Measurements from ENCODE around the gene DNASE1L2. TPM values are rescaled to one million over a fixed set of nuclear protein-coding genes. Genes with fewer than 3 reads are reported as not detected.

DNASE1L2 gene
- total and polyA plus RNA-seq, 5 experiments from 2014 or later, result 1.4 to 1.6 TPM; not detected in 3

Small RNA genes lying within 50 kb of the gene (microRNA-seq; reads per million reads assigned to microRNA genes)
- gene MIR3677 (ENCODE audit: borderline microRNAs expressed) (not detected), gene MIR4717 (ENCODE audit: borderline microRNAs expressed) (not detected)

Other genes with a start within 250 kb of the DNASE1L2 start
- under 1 TPM; 0.60 to 0.77 TPM for gene SYNGR3, start 246.5 kb upstream of the DNASE1L2 start, total RNA-seq
- 1 to 10 TPM in 1 of 3 donors, under 1 TPM in 1, not detected in 1; 0.77 to 1.1 TPM for gene SYNGR3, start 246.5 kb upstream of the DNASE1L2 start, polyA plus RNA-seq
- gene ZNF598, start 226.6 kb upstream of the DNASE1L2 start, total RNA-seq, result 10 to 100 TPM; 58.6 to 66.2 TPM
- gene ZNF598, start 226.6 kb upstream of the DNASE1L2 start, polyA plus RNA-seq, result 1 to 10 TPM; 3.4 to 10.0 (median 3.6) TPM
- gene NPW, start 216.7 kb upstream of the DNASE1L2 start, total RNA-seq, result not detected
- gene NPW, start 216.7 kb upstream of the DNASE1L2 start, polyA plus RNA-seq, result not detected
- 1 to 10 TPM; 5.3 to 6.0 TPM for gene NHERF2, start 209.5 kb upstream of the DNASE1L2 start, total RNA-seq
- gene NHERF2, start 209.5 kb upstream of the DNASE1L2 start, polyA plus RNA-seq, result 1 to 10 TPM in 1 of 3 donors, under 1 TPM in 2; 0.32 to 1.2 (median 0.46) TPM
- 10 to 100 TPM in 1 of 2 experiments, 1 to 10 TPM in 1; 9.1 to 13.1 TPM for gene NTHL1, start 188.6 kb upstream of the DNASE1L2 start, total RNA-seq
- 10 to 100 TPM; 13.1 to 20.0 (median 16.6) TPM for gene NTHL1, start 188.6 kb upstream of the DNASE1L2 start, polyA plus RNA-seq
- 100 to 1,000 TPM; 145 to 162 TPM for gene TSC2, start 188.5 kb upstream of the DNASE1L2 start, total RNA-seq
- 10 to 100 TPM; 23.5 to 42.0 (median 27.2) TPM for gene TSC2, start 188.5 kb upstream of the DNASE1L2 start, polyA plus RNA-seq
- 100 to 1,000 TPM; 131 to 134 TPM for gene PKD1, start 100.5 kb upstream of the DNASE1L2 start, total RNA-seq
- gene PKD1, start 100.5 kb upstream of the DNASE1L2 start, polyA plus RNA-seq, result 1 to 10 TPM; 3.5 to 9.9 (median 4.8) TPM
- gene RAB26, start 87.8 kb upstream of the DNASE1L2 start, total RNA-seq, result not detected
- gene RAB26, start 87.8 kb upstream of the DNASE1L2 start, polyA plus RNA-seq, result 1 to 10 TPM in 1 of 3 donors, under 1 TPM in 2; 0.27 to 1.2 (median 0.94) TPM
- gene TRAF7, start 80.7 kb upstream of the DNASE1L2 start, total RNA-seq, result 10 to 100 TPM; 32.3 to 39.5 TPM
- gene TRAF7, start 80.7 kb upstream of the DNASE1L2 start, polyA plus RNA-seq, result 1 to 10 TPM; 3.5 to 8.8 (median 4.3) TPM
- under 1 TPM; 0.08 to 0.13 TPM for gene CASKIN1, start 39.8 kb upstream of the DNASE1L2 start, total RNA-seq
- gene CASKIN1, start 39.8 kb upstream of the DNASE1L2 start, polyA plus RNA-seq, result not detected
- 10 to 100 TPM; 49.3 to 53.2 TPM for gene MLST8, start 31.0 kb upstream of the DNASE1L2 start, total RNA-seq
- gene MLST8, start 31.0 kb upstream of the DNASE1L2 start, polyA plus RNA-seq, result 10 to 100 TPM; 29.9 to 40.4 (median 30.1) TPM
- gene BRICD5, start 25.6 kb upstream of the DNASE1L2 start, total RNA-seq, result 10 to 100 TPM; 26.7 to 27.0 TPM
- gene BRICD5, start 25.6 kb upstream of the DNASE1L2 start, polyA plus RNA-seq, result under 1 TPM in 2 of 3 donors, not detected in 1; 0.11 to 0.23 TPM
- 10 to 100 TPM; 22.8 to 28.1 TPM for gene PGP, start 21.6 kb upstream of the DNASE1L2 start, total RNA-seq
- 10 to 100 TPM in 2 of 3 donors, 1 to 10 TPM in 1; 8.7 to 17.7 (median 11.6) TPM for gene PGP, start 21.6 kb upstream of the DNASE1L2 start, polyA plus RNA-seq
- 10 to 100 TPM; 39.5 to 41.2 TPM for gene E4F1, start 12.9 kb upstream of the DNASE1L2 start, total RNA-seq
- gene E4F1, start 12.9 kb upstream of the DNASE1L2 start, polyA plus RNA-seq, result 10 to 100 TPM in 2 of 3 donors, 1 to 10 TPM in 1; 8.7 to 19.2 (median 10.9) TPM
- gene ECI1, start 15.1 kb downstream of the DNASE1L2 start, total RNA-seq, result 10 to 100 TPM; 22.1 to 25.1 TPM
- 10 to 100 TPM; 30.6 to 40.4 (median 31.0) TPM for gene ECI1, start 15.1 kb downstream of the DNASE1L2 start, polyA plus RNA-seq
- gene RNPS1, start 31.7 kb downstream of the DNASE1L2 start, total RNA-seq, result 100 to 1,000 TPM; 162 to 165 TPM
- 100 to 1,000 TPM; 197 to 289 (median 228) TPM for gene RNPS1, start 31.7 kb downstream of the DNASE1L2 start, polyA plus RNA-seq
- 1 to 10 TPM; 7.8 to 8.2 TPM for gene ABCA3, start 104.3 kb downstream of the DNASE1L2 start, total RNA-seq
- 1 to 10 TPM; 1.2 to 2.2 (median 2.1) TPM for gene ABCA3, start 104.3 kb downstream of the DNASE1L2 start, polyA plus RNA-seq
- 1 to 10 TPM; 2.1 to 2.4 TPM for gene CCNF, start 193.0 kb downstream of the DNASE1L2 start, total RNA-seq
- gene CCNF, start 193.0 kb downstream of the DNASE1L2 start, polyA plus RNA-seq, result 1 to 10 TPM in 2 of 3 donors, under 1 TPM in 1; 0.59 to 2.0 (median 1.7) TPM
- under 1 TPM in 1 of 2 experiments, not detected in 1; 0.96 TPM for gene TEDC2, start 223.7 kb downstream of the DNASE1L2 start, total RNA-seq
- under 1 TPM in 2 of 3 donors, not detected in 1; 0.52 to 0.76 TPM for gene TEDC2, start 223.7 kb downstream of the DNASE1L2 start, polyA plus RNA-seq
- gene NTN3, start 234.9 kb downstream of the DNASE1L2 start, total RNA-seq, result not detected
- gene NTN3, start 234.9 kb downstream of the DNASE1L2 start, polyA plus RNA-seq, result not detected
- gene TBC1D24, start 238.7 kb downstream of the DNASE1L2 start, total RNA-seq, result 10 to 100 TPM; 13.4 to 17.3 TPM
- 1 to 10 TPM; 2.6 to 3.0 (median 2.6) TPM for gene TBC1D24, start 238.7 kb downstream of the DNASE1L2 start, polyA plus RNA-seq

Measured in naive thymus-derived CD8-positive, alpha-beta T cell (primary cell).